Right atrium auricular region (tissue), 2 donors: ENCODE data around the gene TBC1D16. TPM values are rescaled to one million over a fixed set of nuclear protein-coding genes. Genes with fewer than 3 reads are reported as not detected.

Source experiments
- DNase-seq: peaks from one replicate; pipeline ENCODE4 v3.0.0-alpha.2; 2019; ENCODE audit warnings: low spot score
- H3K27ac ChIP-seq, 2 donors: fragments of 200-600 bp; sonication (generic); 1 replicate in 1 of 2; 2 replicates in 1 of 2; pipeline ENCODE4 v1.5.1; 2016 to 2019
- H3K27me3 ChIP-seq, 2 donors: fragments of 200-600 bp; sonication (generic); one replicate each; pipeline versions ENCODE4 v1.5.1 to v1.6.0; 2017 to 2019
- H3K36me3 ChIP-seq: fragments of 200-600 bp; sonication (generic); one replicate; pipeline ENCODE4 v1.5.1; 2016
- H3K4me1 ChIP-seq, 2 donors: fragments of 200-600 bp; sonication (generic); one replicate each; pipeline versions ENCODE4 v1.5.1 to v1.6.0; 2017 to 2019
- H3K4me3 ChIP-seq, 2 donors: fragments of 200-600 bp; sonication (generic); 1 replicate in 1 of 2; 2 replicates in 1 of 2; pipeline ENCODE4 v1.5.1; 2017 to 2019; ENCODE audit warnings: mild to moderate bottlenecking in 1 of 2, moderate library complexity in 1 of 2
- H3K9me3 ChIP-seq, 2 donors: fragments of 200-600 bp; sonication (generic); one replicate each; pipeline ENCODE4 v1.5.1; 2019
- total RNA-seq, 2 donors: library from RNA; depleted of rRNA; stranded (reverse); fragments of >200 nt; gene quantifications; one replicate each; pipeline ENCODE4 v1.1.0, GENCODE V29; 2016
- TF ChIP-seq, protein P1 (sequence below), 2 donors: fragments of 200-600 bp; sonication (generic); IDR thresholded peaks; one replicate each; pipeline ENCODE4 v1.5.1; 2019; ENCODE audit warnings: antibody characterized with exemption in 2 of 2

TBC1D16 gene
- total RNA-seq, 2 donors from 2014 or later = 9.8 to 19.4 TPM

DNA sequence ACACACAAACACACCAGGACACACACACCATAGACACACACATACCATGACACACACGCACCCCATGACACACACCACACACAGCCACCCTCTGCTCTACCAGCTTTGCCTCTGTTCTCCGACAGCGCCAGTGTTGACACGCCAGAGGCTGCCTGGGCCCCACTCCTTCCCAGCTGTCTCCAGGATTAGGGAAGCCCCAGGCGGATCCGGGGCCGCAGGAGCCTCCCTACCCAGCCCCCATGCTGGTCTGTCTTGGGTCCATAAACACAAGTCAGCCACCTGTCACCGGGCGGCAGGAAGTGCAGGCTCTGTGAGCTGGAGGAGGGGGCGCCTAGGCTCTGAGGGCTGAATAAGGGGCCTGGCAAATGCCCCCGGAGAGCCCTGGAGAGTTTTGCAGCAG, 10.5 kb downstream of the TBC1D16 start:
- Histone ChIP-seq H3K27me3 (no peaks in the 10 kb centered on the region), H3K36me3 (no peaks in the 10 kb centered on the region), H3K4me1 (peaks cover 0 to 48% of the 10 kb centered on the region in 2 donors), H3K4me3 (no peak overlapping the region), H3K27ac (no peak overlapping the region), H3K9me3 (no peaks in the 10 kb centered on the region)
- DNase-seq = no peak
- TF ChIP-seq, protein P1, sequence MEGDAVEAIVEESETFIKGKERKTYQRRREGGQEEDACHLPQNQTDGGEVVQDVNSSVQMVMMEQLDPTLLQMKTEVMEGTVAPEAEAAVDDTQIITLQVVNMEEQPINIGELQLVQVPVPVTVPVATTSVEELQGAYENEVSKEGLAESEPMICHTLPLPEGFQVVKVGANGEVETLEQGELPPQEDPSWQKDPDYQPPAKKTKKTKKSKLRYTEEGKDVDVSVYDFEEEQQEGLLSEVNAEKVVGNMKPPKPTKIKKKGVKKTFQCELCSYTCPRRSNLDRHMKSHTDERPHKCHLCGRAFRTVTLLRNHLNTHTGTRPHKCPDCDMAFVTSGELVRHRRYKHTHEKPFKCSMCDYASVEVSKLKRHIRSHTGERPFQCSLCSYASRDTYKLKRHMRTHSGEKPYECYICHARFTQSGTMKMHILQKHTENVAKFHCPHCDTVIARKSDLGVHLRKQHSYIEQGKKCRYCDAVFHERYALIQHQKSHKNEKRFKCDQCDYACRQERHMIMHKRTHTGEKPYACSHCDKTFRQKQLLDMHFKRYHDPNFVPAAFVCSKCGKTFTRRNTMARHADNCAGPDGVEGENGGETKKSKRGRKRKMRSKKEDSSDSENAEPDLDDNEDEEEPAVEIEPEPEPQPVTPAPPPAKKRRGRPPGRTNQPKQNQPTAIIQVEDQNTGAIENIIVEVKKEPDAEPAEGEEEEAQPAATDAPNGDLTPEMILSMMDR (IDR thresholded peaks at IDR 0.05) = no peak

DNA sequence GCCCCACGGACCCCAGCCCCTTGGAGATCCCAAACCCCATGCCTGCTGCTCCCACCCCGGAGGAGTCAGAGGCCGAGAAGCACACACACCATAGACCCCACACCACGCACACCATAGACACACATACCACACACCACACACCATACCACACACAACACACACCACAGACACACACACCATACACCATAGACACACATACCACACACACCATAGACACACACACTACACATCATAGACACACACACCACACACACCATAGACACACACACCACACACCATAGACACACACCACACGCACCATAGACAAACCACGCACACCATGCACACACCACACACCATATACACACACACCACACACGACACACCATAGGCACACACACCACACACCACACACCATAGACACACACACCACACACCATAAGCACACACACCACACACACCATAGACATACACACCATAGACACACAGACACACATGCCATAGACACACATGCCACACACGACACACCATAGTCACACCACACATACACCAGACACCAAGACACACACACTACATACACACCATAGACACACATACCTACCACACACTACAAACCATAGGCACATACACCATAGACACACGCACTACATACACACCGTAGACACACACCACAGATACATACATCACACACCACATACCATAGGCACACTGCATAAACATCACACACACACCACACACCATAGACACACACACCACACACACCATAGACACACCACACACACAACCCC, 11.3 kb downstream of the TBC1D16 start:
- peak overlapping the region in 1 of 2 donors; percentile 20 for H3K27ac ChIP-seq
- no peaks in the 10 kb centered on the region for H3K27me3 ChIP-seq
- no peaks in the 10 kb centered on the region for H3K36me3 ChIP-seq
- no peaks in the 10 kb centered on the region for H3K9me3 ChIP-seq
- DNase-seq = no peak
- H3K4me1 ChIP-seq = peaks cover 0 to 41% of the 10 kb centered on the region in 2 donors
- H3K4me3 ChIP-seq = peak overlapping the region in 1 of 2 donors; percentile 34
- TF ChIP-seq, protein P1 (IDR thresholded peaks at IDR 0.05) = no peak

DNA sequence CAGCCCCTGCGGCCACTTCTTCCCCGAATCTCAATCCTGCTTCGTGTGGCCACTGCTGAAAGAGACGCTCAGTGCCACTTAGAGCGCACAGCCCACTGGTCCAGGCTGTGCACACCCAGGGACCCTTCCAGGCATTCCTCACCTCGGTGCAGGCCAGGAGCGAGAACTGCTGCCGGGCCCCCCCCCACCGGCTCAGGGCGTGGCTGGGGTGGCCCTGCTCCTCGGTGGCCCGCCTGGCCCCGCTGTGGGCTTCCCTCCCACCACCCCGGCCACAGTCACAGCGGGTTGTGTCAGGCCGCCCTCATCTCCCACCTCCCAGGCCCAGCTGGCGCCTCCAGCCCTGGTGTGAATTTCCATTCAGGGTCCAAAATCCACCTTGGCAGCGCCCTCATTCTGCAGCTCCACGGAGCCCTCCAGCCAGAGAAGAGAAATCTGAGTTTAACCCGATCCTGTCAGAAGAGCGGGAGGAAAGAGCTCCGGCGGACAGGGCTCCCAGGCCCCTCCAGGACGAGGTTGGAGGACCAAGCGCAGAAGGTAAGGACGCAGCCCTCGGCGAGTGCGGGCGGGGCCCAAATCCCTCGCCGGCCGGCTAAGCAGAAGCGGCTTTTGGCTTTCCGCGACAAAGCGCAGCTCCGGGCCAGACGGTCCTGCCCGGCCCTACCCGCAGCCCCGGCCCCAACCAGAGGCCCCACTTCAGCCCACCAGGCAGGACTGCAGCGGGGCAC, 12.0 kb downstream of the TBC1D16 start:
- peak overlapping the region in 1 of 2 donors; percentile 20 for H3K27ac ChIP-seq
- DNase-seq = no peak
- TF ChIP-seq, protein P1 (IDR thresholded peaks at IDR 0.05) = no peak
- no peaks in the 10 kb centered on the region for H3K27me3 ChIP-seq
- peak overlapping the region in 1 of 2 donors; percentile 34 for H3K4me3 ChIP-seq
- no peaks in the 10 kb centered on the region for H3K36me3 ChIP-seq
- H3K4me1 ChIP-seq = peaks cover 0 to 33% of the 10 kb centered on the region in 2 donors
- no peaks in the 10 kb centered on the region for H3K9me3 ChIP-seq

DNA sequence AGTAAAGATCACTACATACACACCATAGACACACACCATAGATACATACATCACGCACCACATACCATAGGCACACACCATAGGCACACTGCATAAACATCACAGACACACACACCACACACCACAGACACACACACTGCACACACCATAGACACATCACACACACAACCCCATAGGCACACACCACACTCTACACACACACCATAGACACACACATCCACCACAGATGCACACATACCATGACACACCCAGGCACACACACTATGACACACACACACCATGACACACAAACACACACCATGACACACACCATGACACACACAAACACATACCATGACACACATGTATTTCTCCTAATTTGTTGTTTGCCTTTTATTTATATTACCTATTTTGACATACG, 14.1 kb downstream of the TBC1D16 start:
- no peak for DNase-seq
- no peak overlapping the region for H3K4me3 ChIP-seq
- H3K27me3 ChIP-seq = no peaks in the 10 kb centered on the region
- H3K27ac ChIP-seq = no peak overlapping the region
- TF ChIP-seq, protein P1 (IDR thresholded peaks at IDR 0.05) = no peak
- H3K36me3 ChIP-seq = no peaks in the 10 kb centered on the region
- H3K4me1 ChIP-seq = peaks cover 0 to 21% of the 10 kb centered on the region in 2 donors
- H3K9me3 ChIP-seq = no peaks in the 10 kb centered on the region

DNA sequence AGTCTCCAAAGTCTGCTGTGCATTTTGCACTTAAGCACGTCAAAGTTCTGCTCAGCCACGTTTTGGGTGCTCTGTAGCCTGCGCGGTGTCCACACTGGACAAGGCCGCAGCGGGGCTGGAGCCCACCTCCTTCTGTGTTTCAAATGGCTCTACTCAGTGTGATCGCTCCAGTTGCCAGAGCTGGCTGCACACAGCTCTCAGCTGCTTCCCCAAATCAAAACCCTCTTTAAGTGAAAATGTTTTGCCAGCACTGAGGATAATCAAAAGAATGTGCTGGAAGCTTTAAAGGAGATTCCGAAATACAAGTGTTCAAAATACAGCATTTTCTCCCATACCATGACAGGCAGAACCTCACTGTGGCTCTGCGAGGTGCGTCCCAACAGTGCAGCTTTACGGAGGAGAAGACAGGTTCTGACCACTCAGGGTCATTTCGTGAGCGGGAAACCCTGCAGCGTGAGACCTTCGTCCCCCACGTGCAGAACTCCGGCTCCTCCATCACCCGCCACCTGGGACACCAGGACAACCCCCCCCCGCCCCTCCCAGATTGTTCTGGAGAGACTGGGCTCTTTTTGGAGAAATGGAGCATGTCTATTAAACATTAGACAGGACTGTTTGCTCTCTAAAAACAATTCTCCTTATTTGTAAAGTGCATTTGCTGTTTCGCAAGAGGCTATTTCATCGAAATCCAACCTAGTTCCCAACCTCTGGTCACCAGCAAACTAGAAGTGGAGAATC, 16.6 kb downstream of the TBC1D16 start:
- no peaks in the 10 kb centered on the region for H3K9me3 ChIP-seq
- no peak overlapping the region for H3K27ac ChIP-seq
- no peak overlapping the region for H3K4me3 ChIP-seq
- TF ChIP-seq, protein P1 (IDR thresholded peaks at IDR 0.05) = no peak
- DNase-seq = no peak
- no peaks in the 10 kb centered on the region for H3K36me3 ChIP-seq
- no peaks in the 10 kb centered on the region for H3K27me3 ChIP-seq
- H3K4me1 ChIP-seq = peaks cover 0 to 7% of the 10 kb centered on the region in 2 donors
